OCI-LY1 (cell line): ENCODE measurements around the gene ISL1.

Source experiments
- H2AFZ ChIP-seq: fragments of 200-600 bp; sonication (generic), shearing (Covaris generic); 2 replicates; pipeline ENCODE4 v1.6.0; 2014; ENCODE audit warnings: antibody characterized with exemption, mild to moderate bottlenecking, low read length
- H3F3A ChIP-seq: fragments of 200-600 bp; sonication (generic), shearing (Covaris generic); 2 replicates; pipeline ENCODE4 v1.6.0; 2014; ENCODE audit warnings: mild to moderate bottlenecking, antibody characterized with exemption, low read length, moderate library complexity; ENCODE audit not compliant: insufficient read depth
- H3K27ac ChIP-seq: fragments of 200-600 bp; sonication (generic); 2 replicates; pipeline ENCODE4 v1.5.1; 2014; ENCODE audit warnings: low read length, mixed run types, mild to moderate bottlenecking, low read depth; ENCODE audit not compliant: poor library complexity, severe bottlenecking
- H3K27me3 ChIP-seq: fragments of 200-600 bp; sonication (generic); 2 replicates; pipeline ENCODE4 v1.6.0; 2014; ENCODE audit warnings: antibody characterized with exemption, mild to moderate bottlenecking, low read length, moderate library complexity; ENCODE audit not compliant: insufficient read depth
- H3K36me3 ChIP-seq: fragments of 200-600 bp; sonication (generic); 2 replicates; pipeline ENCODE4 v1.6.1; 2014; ENCODE audit warnings: mild to moderate bottlenecking, antibody characterized with exemption, low read length, moderate library complexity, mixed read lengths; ENCODE audit not compliant: insufficient read depth
- H3K4me1 ChIP-seq: fragments of 200-600 bp; sonication (generic); 2 replicates; pipeline ENCODE4 v1.5.1; 2014; ENCODE audit warnings: mild to moderate bottlenecking, low read length, moderate library complexity; ENCODE audit not compliant: insufficient read depth, severe bottlenecking
- H3K4me2 ChIP-seq: fragments of 200-600 bp; sonication (generic), shearing (Covaris generic); 2 replicates; pipeline ENCODE4 v1.6.1; 2014; ENCODE audit warnings: low read length
- H3K4me3 ChIP-seq: fragments of 200-600 bp; sonication (generic); 2 replicates; pipeline ENCODE4 v1.5.1; 2014; ENCODE audit warnings: low read length, low read depth, mild to moderate bottlenecking, mixed read lengths; ENCODE audit not compliant: poor library complexity, severe bottlenecking
- H3K79me2 ChIP-seq: fragments of 200-600 bp; shearing (Covaris generic); 2 replicates; pipeline ENCODE4 v1.6.1; 2016; ENCODE audit warnings: mixed run types, low read length, mixed read lengths; ENCODE audit not compliant: insufficient read depth
- H3K9ac ChIP-seq: fragments of 200-600 bp; sonication (generic), shearing (Covaris generic); 2 replicates; pipeline ENCODE4 v1.6.1; 2014; ENCODE audit warnings: mild to moderate bottlenecking, low read length, mixed read lengths
- H3K9me2 ChIP-seq: fragments of 200-600 bp; sonication (generic), shearing (Covaris generic); 2 replicates; pipeline ENCODE4 v1.6.1; 2014; ENCODE audit warnings: low read depth, mild to moderate bottlenecking, low read length, mixed read lengths
- H3K9me3 ChIP-seq: fragments of 200-600 bp; shearing (Covaris generic); 2 replicates; pipeline ENCODE4 v1.6.1; 2014; ENCODE audit warnings: low read length, mixed read lengths
- H4K20me1 ChIP-seq: fragments of 200-600 bp; sonication (generic), shearing (Covaris generic); 2 replicates; pipeline ENCODE4 v1.6.0; 2016; ENCODE audit warnings: mild to moderate bottlenecking, low read length; ENCODE audit not compliant: insufficient read depth
- CTCF ChIP-seq: fragments of 200-600 bp; sonication (generic), shearing (Covaris generic); IDR thresholded peaks from 2 replicates; pipeline ENCODE4 v1.5.1; 2017; ENCODE audit warnings: mild to moderate bottlenecking, antibody characterized with exemption, low read length, moderate library complexity, mixed read lengths
- EZH2 ChIP-seq: fragments of 200-600 bp; sonication (generic), shearing (Covaris generic); IDR thresholded peaks from 2 replicates; pipeline ENCODE4 v1.8.0; 2017; ENCODE audit warnings: borderline replicate concordance, mixed run types, mild to moderate bottlenecking, antibody characterized with exemption, low read length, moderate library complexity, mixed read lengths

The ISL1 gene

GRCh38 chr5:51395666-51396356 is 12.6 kb downstream of the ISL1 start:
- Histone ChIP-seq H3K4me1 (no peaks in the 10 kb centered on the region), H3K9me3 (no peaks in the 10 kb centered on the region), H3K27ac (no peak overlapping the region), H3K36me3 (no peaks in the 10 kb centered on the region), H3K9me2 (no peaks in the 10 kb centered on the region; the same call in 1 of the 2 replicates), H3F3A (no peaks in the 10 kb centered on the region), H3K27me3 (no peaks in the 10 kb centered on the region), H2AFZ (no peak overlapping the region), H3K4me3 (no peak overlapping the region), H3K79me2 (no peaks in the 10 kb centered on the region), H3K4me2 (no peak overlapping the region), H3K9ac (no peak overlapping the region), H4K20me1 (no peaks in the 10 kb centered on the region)
- TF ChIP-seq CTCF (no peak), EZH2 (no peak)

GRCh38 chr5:51396797-51397196 is 13.5 kb downstream of the ISL1 start:
- Histone ChIP-seq H3K4me1 (no peaks in the 10 kb centered on the region), H3K27ac (no peak overlapping the region), H3K36me3 (no peaks in the 10 kb centered on the region), H3K9me2 (no peaks in the 10 kb centered on the region; the same call in 1 of the 2 replicates), H3K4me2 (no peak overlapping the region), H2AFZ (no peak overlapping the region), H3K79me2 (no peaks in the 10 kb centered on the region), H3K9me3 (no peaks in the 10 kb centered on the region), H4K20me1 (no peaks in the 10 kb centered on the region), H3K4me3 (no peak overlapping the region), H3F3A (no peaks in the 10 kb centered on the region), H3K9ac (no peak overlapping the region), H3K27me3 (no peaks in the 10 kb centered on the region)
- TF ChIP-seq EZH2 (no peak), CTCF (no peak)

- H4K20me1 ChIP-seq: no peaks in the 10 kb centered on the region
- no peak overlapping the region for H3K27ac ChIP-seq
- no peaks in the 10 kb centered on the region for H3K27me3 ChIP-seq
- H3K4me3 ChIP-seq: no peak overlapping the region
- H3K36me3 ChIP-seq: no peaks in the 10 kb centered on the region
- no peaks in the 10 kb centered on the region for H3K4me1 ChIP-seq
- no peak for TF ChIP-seq CTCF
- no peak overlapping the region for H2AFZ ChIP-seq
- no peaks in the 10 kb centered on the region for H3K79me2 ChIP-seq
- H3K9me2 ChIP-seq: no peaks in the 10 kb centered on the region; the same call in 1 of the 2 replicates
- no peaks in the 10 kb centered on the region for H3K9me3 ChIP-seq
- H3F3A ChIP-seq: no peaks in the 10 kb centered on the region
- no peak overlapping the region for H3K4me2 ChIP-seq
- H3K9ac ChIP-seq: no peak overlapping the region
These were observed 14.7 kb downstream of the ISL1 start for GRCh38 chr5:51397996-51398395.
